Measurements from ENCODE around the gene SLC39A13.

The SLC39A13 gene

GRCh38 chr11:47461876-47462275, 53.5 kb downstream of the SLC39A13 start:
- no peak for DNase-seq

- DNase-seq, result no peak
Measured at GRCh38 chr11:47464483-47464882, 56.1 kb downstream of the SLC39A13 start.
